Right atrium auricular region (tissue), 2 donors: ENCODE results near the gene FSTL1. TPM values are rescaled to one million over a fixed set of nuclear protein-coding genes. Genes with fewer than 3 reads are reported as not detected.

Experiments used
- DNase-seq: peaks from one replicate; pipeline ENCODE4 v3.0.0-alpha.2; 2019; ENCODE audit warnings: low spot score
- H3K27ac ChIP-seq, 2 donors: fragments of 200-600 bp; sonication (generic); 1 replicate in 1 of 2; 2 replicates in 1 of 2; pipeline ENCODE4 v1.5.1; 2016 to 2019
- H3K27me3 ChIP-seq, 2 donors: fragments of 200-600 bp; sonication (generic); one replicate each; pipeline versions ENCODE4 v1.5.1 to v1.6.0; 2017 to 2019
- H3K36me3 ChIP-seq: fragments of 200-600 bp; sonication (generic); one replicate; pipeline ENCODE4 v1.5.1; 2016
- H3K4me1 ChIP-seq, 2 donors: fragments of 200-600 bp; sonication (generic); one replicate each; pipeline versions ENCODE4 v1.5.1 to v1.6.0; 2017 to 2019
- H3K4me3 ChIP-seq, 2 donors: fragments of 200-600 bp; sonication (generic); 1 replicate in 1 of 2; 2 replicates in 1 of 2; pipeline ENCODE4 v1.5.1; 2017 to 2019; ENCODE audit warnings: mild to moderate bottlenecking in 1 of 2, moderate library complexity in 1 of 2
- H3K9me3 ChIP-seq, 2 donors: fragments of 200-600 bp; sonication (generic); one replicate each; pipeline ENCODE4 v1.5.1; 2019
- total RNA-seq, 2 donors: library from RNA; depleted of rRNA; stranded (reverse); fragments of >200 nt; gene quantifications; one replicate each; pipeline ENCODE4 v1.1.0, GENCODE V29; 2016
- TF ChIP-seq, protein P1 (sequence below), 2 donors: fragments of 200-600 bp; sonication (generic); IDR thresholded peaks; one replicate each; pipeline ENCODE4 v1.5.1; 2019; ENCODE audit warnings: antibody characterized with exemption in 2 of 2

FSTL1 gene
- total RNA-seq, 2 donors from 2014 or later: 327 to 380 TPM

DNA sequence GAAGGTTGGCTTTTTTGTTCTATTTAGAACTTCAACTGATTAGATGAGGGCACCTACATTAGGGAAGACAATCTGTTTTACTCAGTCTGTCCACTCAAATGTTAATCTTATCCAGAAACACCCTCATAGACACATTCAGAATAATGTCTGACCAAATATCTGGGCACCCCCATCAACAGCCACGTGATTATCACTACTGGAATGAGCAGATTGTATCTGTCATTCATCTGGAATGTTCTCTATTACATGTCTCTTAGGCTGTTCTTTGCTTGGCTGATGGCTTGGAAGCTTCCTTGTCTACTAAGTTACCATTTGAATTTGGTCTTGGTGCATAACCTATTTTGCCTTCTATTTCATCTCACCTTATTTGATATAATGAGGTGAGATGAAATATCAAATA, 86.0 kb downstream of the FSTL1 start:
- TF ChIP-seq, protein P1, sequence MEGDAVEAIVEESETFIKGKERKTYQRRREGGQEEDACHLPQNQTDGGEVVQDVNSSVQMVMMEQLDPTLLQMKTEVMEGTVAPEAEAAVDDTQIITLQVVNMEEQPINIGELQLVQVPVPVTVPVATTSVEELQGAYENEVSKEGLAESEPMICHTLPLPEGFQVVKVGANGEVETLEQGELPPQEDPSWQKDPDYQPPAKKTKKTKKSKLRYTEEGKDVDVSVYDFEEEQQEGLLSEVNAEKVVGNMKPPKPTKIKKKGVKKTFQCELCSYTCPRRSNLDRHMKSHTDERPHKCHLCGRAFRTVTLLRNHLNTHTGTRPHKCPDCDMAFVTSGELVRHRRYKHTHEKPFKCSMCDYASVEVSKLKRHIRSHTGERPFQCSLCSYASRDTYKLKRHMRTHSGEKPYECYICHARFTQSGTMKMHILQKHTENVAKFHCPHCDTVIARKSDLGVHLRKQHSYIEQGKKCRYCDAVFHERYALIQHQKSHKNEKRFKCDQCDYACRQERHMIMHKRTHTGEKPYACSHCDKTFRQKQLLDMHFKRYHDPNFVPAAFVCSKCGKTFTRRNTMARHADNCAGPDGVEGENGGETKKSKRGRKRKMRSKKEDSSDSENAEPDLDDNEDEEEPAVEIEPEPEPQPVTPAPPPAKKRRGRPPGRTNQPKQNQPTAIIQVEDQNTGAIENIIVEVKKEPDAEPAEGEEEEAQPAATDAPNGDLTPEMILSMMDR (IDR thresholded peaks at IDR 0.05): no peak
- Histone ChIP-seq H3K27ac (no peak overlapping the region), H3K9me3 (no peaks in the 10 kb centered on the region), H3K27me3 (no peaks in the 10 kb centered on the region), H3K4me3 (no peak overlapping the region), H3K36me3 (no peaks in the 10 kb centered on the region), H3K4me1 (no peaks in the 10 kb centered on the region)
- DNase-seq: no peak

DNA sequence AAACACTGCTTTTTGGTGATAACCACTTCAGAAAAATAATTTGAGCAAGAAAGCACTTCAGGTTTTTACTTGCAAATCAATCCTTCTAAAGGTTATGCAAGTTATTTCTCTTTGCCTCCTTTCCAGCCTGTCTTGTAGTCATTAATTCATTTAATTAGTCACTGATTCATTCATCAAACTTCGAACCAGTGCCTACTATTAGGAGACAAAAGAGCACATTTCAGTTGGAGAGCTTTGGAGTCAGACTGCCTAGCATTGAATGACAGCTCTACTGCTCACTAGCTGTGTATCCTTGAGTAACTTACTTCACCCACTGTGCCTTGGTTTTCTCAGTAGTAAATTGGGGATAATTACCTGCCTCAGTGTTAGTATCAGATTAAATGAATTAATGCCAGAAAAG, 86.7 kb downstream of the FSTL1 start:
- H3K36me3 ChIP-seq: no peaks in the 10 kb centered on the region
- H3K4me3 ChIP-seq: no peak overlapping the region
- no peak overlapping the region for H3K27ac ChIP-seq
- TF ChIP-seq, protein P1 (IDR thresholded peaks at IDR 0.05): no peak
- no peaks in the 10 kb centered on the region for H3K4me1 ChIP-seq
- no peak for DNase-seq
- H3K27me3 ChIP-seq: no peaks in the 10 kb centered on the region
- H3K9me3 ChIP-seq: no peaks in the 10 kb centered on the region

DNA sequence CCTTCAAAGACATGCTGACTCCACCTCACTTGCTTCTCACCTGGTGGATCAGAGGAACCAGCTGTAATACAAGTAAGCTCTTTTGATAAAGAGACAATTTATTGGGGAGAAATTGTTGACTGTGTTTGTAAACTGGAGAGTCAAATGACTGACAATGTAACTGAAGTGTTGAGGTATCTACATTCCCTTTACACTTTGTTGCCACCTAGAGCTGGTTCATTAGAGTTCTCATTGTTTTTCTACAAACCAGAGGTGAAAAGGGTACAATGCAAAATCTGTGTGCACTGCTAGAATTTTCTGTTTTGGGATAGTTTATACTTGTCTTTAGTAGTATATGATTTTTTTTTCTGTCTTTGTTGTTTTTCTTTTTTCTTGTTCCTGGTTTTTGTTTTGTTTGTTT, 93.0 kb downstream of the FSTL1 start:
- no peaks in the 10 kb centered on the region for H3K36me3 ChIP-seq
- H3K4me1 ChIP-seq: no peaks in the 10 kb centered on the region
- no peak overlapping the region for H3K27ac ChIP-seq
- DNase-seq: no peak
- TF ChIP-seq, protein P1 (IDR thresholded peaks at IDR 0.05): no peak
- H3K27me3 ChIP-seq: no peaks in the 10 kb centered on the region
- H3K4me3 ChIP-seq: no peak overlapping the region
- no peaks in the 10 kb centered on the region for H3K9me3 ChIP-seq

DNA sequence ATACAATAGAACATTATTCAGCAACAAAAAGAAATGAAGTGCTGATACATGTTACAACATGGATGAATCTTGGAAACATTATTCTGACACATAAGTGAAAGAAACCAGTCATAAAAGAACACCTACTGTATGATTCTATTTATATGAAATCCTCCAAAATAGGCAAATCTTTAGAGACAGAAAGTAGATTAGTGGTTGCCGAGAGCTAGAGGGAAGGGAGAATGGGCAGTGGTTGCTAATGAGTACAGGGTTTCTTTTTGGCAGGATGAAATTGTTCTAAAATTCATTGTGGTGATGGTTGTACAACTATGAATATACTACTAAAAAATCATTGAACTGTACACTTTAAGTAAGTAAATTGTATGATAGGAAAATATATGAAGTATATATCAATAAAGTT, 95.3 kb downstream of the FSTL1 start:
- no peak for DNase-seq
- no peak overlapping the region for H3K4me3 ChIP-seq
- TF ChIP-seq, protein P1 (IDR thresholded peaks at IDR 0.05): no peak
- no peaks in the 10 kb centered on the region for H3K27me3 ChIP-seq
- H3K36me3 ChIP-seq: no peaks in the 10 kb centered on the region
- no peak overlapping the region for H3K27ac ChIP-seq
- no peaks in the 10 kb centered on the region for H3K9me3 ChIP-seq
- H3K4me1 ChIP-seq: peaks cover 0 to 3% of the 10 kb centered on the region in 2 donors

DNA sequence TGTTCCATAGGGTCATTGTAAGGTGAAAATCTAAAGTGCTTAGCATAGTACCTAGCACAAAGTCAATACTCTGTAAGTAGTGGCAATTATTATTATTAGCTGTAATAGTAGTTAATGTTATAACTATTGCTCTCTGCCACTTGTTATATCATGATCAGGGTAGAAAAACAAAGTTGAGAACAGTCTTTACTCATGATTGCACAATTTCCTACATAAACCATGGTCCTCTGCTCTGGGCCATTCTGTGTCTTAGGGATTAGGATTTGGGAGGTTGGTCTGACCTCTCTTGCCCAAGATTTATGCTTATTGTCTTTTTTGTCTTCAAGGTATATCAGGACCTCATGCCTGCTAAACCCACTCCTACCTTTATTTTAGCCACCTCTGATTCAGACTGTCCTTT, 97.3 kb downstream of the FSTL1 start:
- H3K9me3 ChIP-seq: no peaks in the 10 kb centered on the region
- H3K4me3 ChIP-seq: no peak overlapping the region
- TF ChIP-seq, protein P1 (IDR thresholded peaks at IDR 0.05): no peak
- no peak for DNase-seq
- H3K27me3 ChIP-seq: no peaks in the 10 kb centered on the region
- no peak overlapping the region for H3K27ac ChIP-seq
- no peaks in the 10 kb centered on the region for H3K36me3 ChIP-seq
- H3K4me1 ChIP-seq: peaks cover 0 to 3% of the 10 kb centered on the region in 2 donors

DNA sequence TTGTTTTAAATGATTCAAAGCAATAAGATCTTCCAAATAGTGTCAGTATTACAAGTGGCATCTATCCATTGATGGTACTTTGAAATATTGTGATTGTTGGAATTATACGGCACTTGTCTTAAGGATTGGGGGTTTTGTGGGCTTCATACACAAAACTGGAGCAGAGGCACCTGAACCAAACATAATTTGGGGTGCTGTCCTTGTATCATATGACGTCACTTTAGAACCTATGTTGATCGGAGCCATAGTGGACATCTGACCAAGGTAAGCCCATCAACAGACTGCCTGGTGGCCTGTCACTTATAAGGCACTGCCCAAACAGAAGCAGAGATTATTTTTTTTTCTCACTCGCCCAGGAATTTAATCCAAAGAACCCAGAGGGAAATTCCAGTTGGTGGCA, 98.8 kb downstream of the FSTL1 start:
- DNase-seq: no peak
- Histone ChIP-seq H3K27me3 (no peaks in the 10 kb centered on the region), H3K27ac (no peak overlapping the region), H3K4me3 (no peak overlapping the region), H3K4me1 (peaks cover 0 to 13% of the 10 kb centered on the region in 2 donors), H3K36me3 (no peaks in the 10 kb centered on the region), H3K9me3 (no peaks in the 10 kb centered on the region)
- TF ChIP-seq, protein P1 (IDR thresholded peaks at IDR 0.05): no peak
